NCI-H187 treated with DMSO at 0.1 percent for 48 hours (cell line): Measurements from ENCODE around the gene OSBPL8.
A peak's percentile ranks its signal among the peaks of the same experiment; 100 is the strongest.

ENCODE experiments used
- DNase-seq: peaks from one replicate; lab custom pipeline; 2025; lab: John Stamatoyannopoulos, UW

The OSBPL8 gene

GRCh38 chr12:76559400-76560085 lies at the start of gene OSBPL8:
TSS of gene OSBPL8 (minus strand) at chr12:76559771. CDS start at chr12:76487551, 72,220 bp downstream.
- DNase-seq = peak; percentile 86

DNA sequence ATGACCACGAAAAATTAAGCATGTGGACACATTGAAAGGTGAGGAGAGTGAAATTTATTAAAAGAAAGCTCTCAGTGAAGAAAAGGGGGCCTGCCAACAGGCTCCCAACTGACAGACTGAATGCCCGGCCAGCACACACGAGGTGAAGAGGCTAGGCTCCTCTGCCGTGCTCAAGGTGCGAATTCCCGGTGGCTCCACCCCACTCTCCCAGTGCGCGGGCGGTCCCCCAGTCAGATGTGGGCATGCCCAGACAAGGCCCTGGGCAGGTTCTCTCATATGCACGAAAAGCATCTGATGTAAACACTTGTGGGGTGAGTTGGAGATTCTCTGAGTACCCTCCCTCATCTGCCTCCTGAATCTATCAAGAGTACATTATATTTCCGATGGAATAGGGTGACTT lies 48.5 kb upstream of the OSBPL8 start:
- DNase-seq = no peak

DNA sequence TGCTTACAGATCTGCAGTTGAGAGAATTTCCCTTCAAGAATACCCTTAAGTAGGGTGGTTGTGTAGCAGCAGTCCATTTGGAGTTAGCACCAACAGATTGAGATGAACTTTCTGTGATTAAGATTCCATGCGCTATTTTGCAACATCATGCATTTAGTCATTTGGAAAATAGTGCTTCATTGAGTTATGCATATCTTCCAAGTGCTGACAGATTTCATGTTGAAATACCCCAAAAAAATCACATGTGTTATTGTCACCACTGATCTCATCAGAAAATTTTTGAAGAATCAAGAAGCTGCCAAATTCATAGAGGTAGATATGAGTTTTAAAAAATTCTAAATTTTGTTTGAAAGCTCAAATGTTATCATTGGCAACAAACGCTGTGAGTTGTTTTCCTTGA lies 35.5 kb upstream of the OSBPL8 start:
- no peak for DNase-seq

GRCh38 chr12:76591476-76591875 lies 31.9 kb upstream of the OSBPL8 start:
- no peak for DNase-seq

- no peak for DNase-seq
Measured at GRCh38 chr12:76590131-76590530, 30.6 kb upstream of the OSBPL8 start.

- DNase-seq = no peak
Measured at GRCh38 chr12:76588881-76589565, 29.5 kb upstream of the OSBPL8 start.

DNA sequence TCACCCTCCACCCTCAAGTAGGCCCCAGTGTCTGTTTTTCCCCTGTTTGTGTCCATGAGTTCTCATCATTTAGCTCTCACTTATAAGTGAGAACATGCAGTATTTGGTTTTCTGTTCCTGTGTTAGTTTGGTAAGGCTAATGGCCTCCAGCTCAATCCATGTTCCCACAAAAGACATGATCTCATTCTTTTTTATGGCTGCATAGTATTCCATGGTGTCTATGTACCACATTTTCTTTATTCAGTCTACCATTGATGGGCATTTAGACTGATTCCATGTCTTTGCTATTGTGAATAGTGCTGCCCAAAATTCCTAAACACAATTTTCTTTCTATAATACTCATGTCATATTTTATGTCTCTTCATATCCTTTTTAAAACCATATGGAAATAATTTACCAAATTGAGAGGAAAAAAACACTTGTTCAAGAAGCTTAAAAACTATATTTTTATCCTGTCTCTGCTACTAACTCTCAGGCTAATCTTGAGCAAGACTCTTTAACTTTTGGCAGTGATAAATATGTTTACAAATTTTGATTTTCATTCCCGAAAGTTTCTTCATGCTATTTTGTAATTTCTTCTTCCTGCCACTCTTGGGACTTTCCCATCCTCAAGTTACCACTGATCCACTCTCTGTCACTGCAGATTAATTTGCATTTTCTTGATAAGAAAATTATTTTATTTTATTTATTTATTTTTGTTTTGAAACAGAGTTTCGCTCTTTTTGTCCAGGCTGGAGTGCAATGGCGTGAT lies 28.0 kb upstream of the OSBPL8 start:
- no peak for DNase-seq

DNA sequence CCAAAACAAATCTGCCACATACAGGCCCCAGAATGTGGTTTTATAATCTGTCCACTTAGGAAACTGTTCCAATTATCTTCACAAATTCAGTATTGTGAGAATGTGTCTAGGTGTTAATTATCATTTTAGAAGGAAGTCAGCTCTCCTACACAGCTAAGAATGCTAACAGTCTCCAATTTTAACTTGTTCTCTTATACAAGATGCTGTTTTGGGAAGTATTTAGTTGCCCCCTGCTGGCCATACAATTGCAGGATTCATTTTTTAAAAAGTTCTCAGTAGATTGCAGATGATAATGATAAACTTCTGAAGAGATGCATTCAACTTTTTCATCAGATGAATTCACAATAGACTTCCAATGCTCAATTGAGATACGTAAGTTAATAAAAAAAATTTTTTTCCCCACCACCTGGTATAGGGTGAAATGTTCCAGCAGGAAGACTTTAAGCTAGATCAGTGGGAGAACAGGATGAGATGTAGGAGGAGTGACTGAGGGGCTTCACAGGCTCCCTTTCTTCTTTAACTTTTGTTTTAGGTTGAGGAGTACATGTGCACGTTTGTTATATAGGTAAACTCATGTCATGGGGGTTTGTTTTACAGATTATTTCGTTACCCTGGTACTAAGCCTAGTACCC lies 27.3 kb upstream of the OSBPL8 start:
- no peak for DNase-seq

GRCh38 chr12:76583301-76583700 lies 23.7 kb upstream of the OSBPL8 start:
- DNase-seq = no peak

GRCh38 chr12:76573840-76574373 lies 14.3 kb upstream of the OSBPL8 start:
- no peak for DNase-seq

- DNase-seq = no peak
Measured at GRCh38 chr12:76571256-76571655, 11.7 kb upstream of the OSBPL8 start.

DNA sequence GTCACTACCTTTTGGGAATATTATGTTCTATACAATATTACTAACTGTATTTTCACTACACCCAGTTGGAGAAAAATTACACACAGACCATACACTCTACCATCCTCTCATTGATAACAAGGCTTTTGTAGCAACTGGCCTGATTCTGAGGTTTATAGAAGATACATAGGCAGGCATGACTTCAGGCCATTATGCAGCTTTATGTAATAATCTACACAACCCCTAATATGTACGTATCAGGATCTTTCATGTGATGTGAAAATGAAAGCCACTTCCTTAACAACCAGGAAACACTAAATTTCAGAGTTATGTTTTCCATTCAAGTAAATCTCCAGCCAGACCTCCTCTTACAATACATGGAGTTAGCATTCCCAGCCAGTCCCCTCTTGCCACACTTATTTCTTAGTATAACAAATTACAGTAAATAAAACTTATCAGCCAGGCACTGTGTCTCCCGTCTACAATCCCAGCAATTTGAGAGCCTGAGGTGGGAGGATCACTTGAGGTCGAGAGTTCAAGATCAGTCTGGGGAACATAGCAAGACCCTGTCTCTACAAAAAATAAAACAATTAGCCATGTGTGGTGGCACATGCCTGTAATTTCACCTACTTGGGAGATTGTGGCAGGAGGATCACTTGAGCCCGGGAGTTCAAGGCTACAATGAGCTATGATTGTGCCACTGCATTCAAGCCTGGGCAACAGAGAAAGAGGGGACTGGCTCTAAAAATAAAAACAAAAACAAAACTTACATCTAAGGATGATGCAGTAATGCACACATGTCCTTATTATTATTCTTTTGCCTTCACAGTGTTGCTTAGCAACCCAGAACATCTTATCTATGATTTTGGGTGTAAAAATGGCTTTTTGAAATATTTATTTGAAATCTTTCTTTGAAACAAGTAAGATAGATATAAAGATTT lies 10.4 kb upstream of the OSBPL8 start:
- DNase-seq = no peak

DNA sequence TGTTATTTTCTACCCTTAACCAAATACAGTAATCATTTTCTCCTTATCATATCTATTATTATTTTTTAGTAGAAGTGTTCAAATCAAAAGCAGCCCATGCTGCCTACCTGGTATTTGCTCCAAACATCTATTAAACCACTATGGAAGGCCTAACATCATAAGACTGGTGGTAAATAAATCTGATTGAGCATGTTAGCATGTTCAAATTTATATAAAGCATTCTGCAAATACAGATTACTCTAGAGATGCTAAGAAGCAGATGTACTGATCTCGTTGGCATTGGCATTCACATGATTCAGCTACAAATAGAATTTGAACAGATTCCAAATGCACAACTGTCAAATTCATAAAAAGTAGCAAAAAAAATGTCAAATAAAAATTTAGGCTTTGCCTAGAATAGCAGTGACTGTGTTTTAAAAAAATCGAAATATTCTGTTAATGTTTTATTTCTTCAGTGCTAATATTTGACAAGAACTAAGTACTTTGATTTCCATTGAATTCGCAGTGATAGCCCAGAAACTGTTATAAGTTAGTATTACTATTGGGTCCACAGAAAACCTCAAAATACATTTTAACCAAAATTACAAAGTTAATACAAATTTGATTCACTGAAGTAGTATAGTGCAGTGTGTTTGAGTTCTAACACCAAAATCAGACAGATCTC lies 9.4 kb upstream of the OSBPL8 start:
- DNase-seq = no peak

- DNase-seq = no peak
Measured at GRCh38 chr12:76568130-76568529, 8.6 kb upstream of the OSBPL8 start.

DNA sequence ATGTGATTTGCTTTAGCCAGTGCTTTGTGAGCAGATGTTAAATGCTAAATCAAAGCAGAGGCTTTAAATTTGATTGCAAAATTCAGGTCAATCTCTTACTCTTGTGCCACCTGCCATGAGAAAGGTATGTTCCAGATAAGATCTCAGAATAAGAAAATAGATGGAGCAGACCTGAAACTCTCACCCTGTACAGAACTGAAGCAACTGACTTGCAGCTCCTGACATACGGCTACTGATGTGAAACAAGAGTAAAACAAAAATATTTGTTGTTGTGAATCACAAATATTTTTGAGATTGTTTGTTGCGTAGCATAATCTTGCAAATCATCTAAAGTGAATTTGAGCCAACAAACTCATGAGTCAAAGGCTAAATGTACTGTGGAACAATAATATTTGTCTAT lies 3.5 kb upstream of the OSBPL8 start:
- DNase-seq = no peak

GRCh38 chr12:76562130-76562529 lies 2.6 kb upstream of the OSBPL8 start:
- DNase-seq = no peak

GRCh38 chr12:76560086-76560491 lies 518 bp upstream of the OSBPL8 start:
- DNase-seq = no peak

- DNase-seq = peak; percentile 14
Measured at GRCh38 chr12:76558684-76559399, 729 bp downstream of the OSBPL8 start.

GRCh38 chr12:76556368-76556767 lies 3.2 kb downstream of the OSBPL8 start:
- no peak for DNase-seq

GRCh38 chr12:76555797-76556196 lies 3.8 kb downstream of the OSBPL8 start:
- DNase-seq = no peak
